GM12872 (cell line): ENCODE measurements around the gene SPOPL.

ENCODE experiments used
- CTCF ChIP-seq: IDR thresholded peaks from 3 replicates; pipeline ENCODE4 v1.5.1; 2011; ENCODE audit warnings: low read depth, mild to moderate bottlenecking, low read length, moderate library complexity; ENCODE audit not compliant: insufficient read depth

SPOPL gene

GRCh38 chr2:138469411-138469810 lies 32.2 kb upstream of the SPOPL start:
- no peak for TF ChIP-seq CTCF

GRCh38 chr2:138470941-138471340 lies 30.6 kb upstream of the SPOPL start:
- no peak for TF ChIP-seq CTCF

GRCh38 chr2:138474100-138474825 lies 27.3 kb upstream of the SPOPL start:
- no peak for TF ChIP-seq CTCF

- TF ChIP-seq CTCF, result no peak
Observed at GRCh38 chr2:138475277-138475776, 26.2 kb upstream of the SPOPL start.

- TF ChIP-seq CTCF, result no peak
Observed at GRCh38 chr2:138476186-138476585, 25.4 kb upstream of the SPOPL start.

- peak; percentile 28; the same call in 1 of the 3 replicates for TF ChIP-seq CTCF
Observed at GRCh38 chr2:138476940-138477339, 24.6 kb upstream of the SPOPL start.

GRCh38 chr2:138485019-138485418 lies 16.6 kb upstream of the SPOPL start:
- no peak for TF ChIP-seq CTCF
